BE2C (cell line): Measurements from ENCODE around the gene OCSTAMP.

Source experiments
- DNase-seq: peaks from one replicate; pipeline ENCODE4 v3.0.0-alpha.2; 2020
- H3K27me3 ChIP-seq: fragments of 250-450 bp; sonication (Bioruptor Pico); 2 replicates; pipeline ENCODE4 v1.5.1; 2020; ENCODE audit warnings: mild to moderate bottlenecking
- H3K36me3 ChIP-seq: fragments of 250-450 bp; sonication (Bioruptor Pico); 2 replicates; pipeline ENCODE4 v1.5.1; 2020; ENCODE audit warnings: mild to moderate bottlenecking
- H3K4me1 ChIP-seq: fragments of 250-450 bp; sonication (Bioruptor Pico); 2 replicates; pipeline ENCODE4 v1.5.1; 2020
- H3K4me3 ChIP-seq: 2 replicates; pipeline ENCODE4 v1.5.1; 2011; ENCODE audit warnings: low read depth, low read length
- H3K9me3 ChIP-seq: fragments of 250-450 bp; sonication (Bioruptor Pico); 2 replicates; pipeline ENCODE4 v1.5.1; 2020
- CTCF ChIP-seq: IDR thresholded peaks from 2 replicates; pipeline ENCODE4 v1.5.1; 2012; ENCODE audit warnings: mild to moderate bottlenecking, low read depth, low read length

Gene OCSTAMP

GRCh38 chr20:46564241-46564957, 13.9 kb upstream of the OCSTAMP start:
- no peaks in the 10 kb centered on the region for H3K9me3 ChIP-seq
- no peak for DNase-seq
- no peaks in the 10 kb centered on the region for H3K27me3 ChIP-seq
- TF ChIP-seq CTCF: no peak
- H3K4me3 ChIP-seq: no peak overlapping the region
- no peaks in the 10 kb centered on the region for H3K36me3 ChIP-seq
- H3K4me1 ChIP-seq: no peaks in the 10 kb centered on the region

GRCh38 chr20:46563860-46564221, 13.4 kb upstream of the OCSTAMP start:
- Histone ChIP-seq H3K4me1 (no peaks in the 10 kb centered on the region), H3K27me3 (no peaks in the 10 kb centered on the region), H3K4me3 (no peak overlapping the region), H3K9me3 (no peaks in the 10 kb centered on the region), H3K36me3 (no peaks in the 10 kb centered on the region)
- no peak for DNase-seq
- TF ChIP-seq CTCF: no peak

- Histone ChIP-seq H3K9me3 (no peaks in the 10 kb centered on the region), H3K4me1 (no peaks in the 10 kb centered on the region), H3K27me3 (no peaks in the 10 kb centered on the region), H3K4me3 (no peak overlapping the region; the same call in 1 of the 2 replicates), H3K36me3 (no peaks in the 10 kb centered on the region)
- no peak for DNase-seq
- no peak for TF ChIP-seq CTCF
Observed at GRCh38 chr20:46563170-46563859, 12.9 kb upstream of the OCSTAMP start.

GRCh38 chr20:46562373-46563169, 12.1 kb upstream of the OCSTAMP start:
- H3K27me3 ChIP-seq: peaks cover 3% of the 10 kb centered on the region
- H3K36me3 ChIP-seq: no peaks in the 10 kb centered on the region
- H3K4me3 ChIP-seq: peak overlapping the region; percentile 56
- H3K9me3 ChIP-seq: no peaks in the 10 kb centered on the region
- peak; percentile 94 for TF ChIP-seq CTCF
- DNase-seq: peak; percentile 74
- H3K4me1 ChIP-seq: no peaks in the 10 kb centered on the region

GRCh38 chr20:46562009-46562372, 11.5 kb upstream of the OCSTAMP start:
- peaks cover 8% of the 10 kb centered on the region for H3K27me3 ChIP-seq
- DNase-seq: no peak
- peak overlapping the region; percentile 56 for H3K4me3 ChIP-seq
- H3K9me3 ChIP-seq: no peaks in the 10 kb centered on the region
- TF ChIP-seq CTCF: no peak
- H3K4me1 ChIP-seq: no peaks in the 10 kb centered on the region
- no peaks in the 10 kb centered on the region for H3K36me3 ChIP-seq
